GM18505 (cell line): ENCODE measurements around the gene FKBP1B.

Experiments used
- ATAC-seq: cut with Tn5 transposase; IDR thresholded peaks from one replicate; pipeline ENCODE4 v1.9.1; 2021; ENCODE audit not compliant: unreplicated experiment
- POLR2A ChIP-seq: IDR thresholded peaks from 4 replicates; pipeline ENCODE4 v1.6.1; 2011; ENCODE audit warnings: borderline replicate concordance; ENCODE audit not compliant: insufficient read depth, insufficient read length; ENCODE audit errors: extremely low read depth

Gene FKBP1B

DNA sequence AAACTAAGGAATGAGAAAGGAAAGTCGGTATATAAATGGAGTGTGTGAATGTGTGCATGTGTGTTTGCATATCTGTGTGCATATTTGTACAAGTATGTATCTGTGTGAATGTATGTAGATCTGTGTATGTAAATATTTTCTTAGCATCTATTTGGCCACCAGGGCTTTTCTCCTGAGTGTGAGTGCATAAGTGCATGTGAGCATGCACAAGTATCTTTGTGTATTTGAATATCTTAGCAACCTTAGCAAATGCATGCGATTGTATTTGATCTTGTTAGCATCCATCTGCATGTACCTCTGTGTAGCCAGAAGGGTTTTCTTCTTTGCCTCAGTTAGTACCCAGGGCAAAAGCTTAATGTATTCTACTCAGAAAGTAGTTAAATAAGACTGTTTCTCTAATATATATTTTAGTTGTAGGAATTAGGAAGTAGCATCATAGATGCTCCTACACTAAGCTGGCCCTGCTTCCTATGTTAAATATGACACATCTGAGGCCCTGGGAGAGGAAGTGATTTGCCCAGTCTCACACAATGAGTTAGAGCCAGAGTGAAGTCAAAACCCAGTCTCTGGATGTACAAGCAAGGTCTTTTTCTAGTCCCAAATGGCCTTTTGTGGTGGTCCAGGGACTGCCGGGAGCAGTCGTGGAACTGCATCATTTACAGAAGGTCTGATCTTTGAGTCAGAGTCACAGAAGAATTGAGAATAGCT is 9.2 kb downstream of the FKBP1B start:
- no peak for TF ChIP-seq POLR2A
- ATAC-seq: no peak

GRCh38 chr2:24065341-24065740 is 15.8 kb downstream of the FKBP1B start:
- TF ChIP-seq POLR2A: no peak

DNA sequence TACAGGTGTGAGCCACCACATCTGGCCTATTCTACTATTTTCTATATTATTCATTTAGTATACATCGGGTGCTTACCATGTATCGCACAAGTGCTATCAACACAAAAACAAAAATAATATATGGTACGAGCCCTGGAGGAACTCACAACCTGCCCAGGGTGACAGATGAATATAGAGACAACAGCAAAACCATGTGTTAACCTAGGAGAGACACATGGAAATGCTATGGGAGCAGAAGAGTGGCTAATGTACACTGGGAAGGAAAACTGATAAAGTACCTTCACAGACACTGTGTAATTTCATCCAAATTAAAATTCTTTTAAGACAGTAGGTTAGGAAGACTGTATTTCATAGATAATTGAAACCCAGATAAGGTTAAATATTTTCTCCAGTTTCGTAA is 22.7 kb downstream of the FKBP1B start:
- no peak for ATAC-seq
- no peak for TF ChIP-seq POLR2A

More at GRCh38 chr2:24065341-24065740, 15.8 kb downstream of the FKBP1B start:
- ATAC-seq: no peak

- no peak for ATAC-seq
- no peak for TF ChIP-seq POLR2A
Observed at GRCh38 chr2:24073816-24074215, 24.3 kb downstream of the FKBP1B start.

DNA sequence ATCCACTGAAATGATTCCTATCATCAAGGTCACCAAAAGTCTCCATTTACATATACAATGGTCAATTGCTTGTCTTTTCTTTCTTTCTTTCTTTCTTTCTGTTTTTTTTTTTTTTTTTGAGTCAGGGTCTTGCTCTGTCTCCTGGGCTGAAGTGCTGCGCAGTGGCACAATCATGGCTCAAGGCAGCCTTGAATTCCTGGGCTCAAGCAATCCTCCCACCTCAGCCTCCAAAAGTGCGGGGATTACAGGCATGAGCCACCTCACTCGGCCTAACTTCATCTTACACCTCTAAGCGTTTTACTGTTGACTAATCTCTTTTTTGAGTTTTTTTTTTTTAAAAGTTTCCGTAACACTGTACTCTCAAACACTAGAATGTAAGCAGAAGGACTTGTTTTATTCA is 25.7 kb downstream of the FKBP1B start:
- no peak for TF ChIP-seq POLR2A

DNA sequence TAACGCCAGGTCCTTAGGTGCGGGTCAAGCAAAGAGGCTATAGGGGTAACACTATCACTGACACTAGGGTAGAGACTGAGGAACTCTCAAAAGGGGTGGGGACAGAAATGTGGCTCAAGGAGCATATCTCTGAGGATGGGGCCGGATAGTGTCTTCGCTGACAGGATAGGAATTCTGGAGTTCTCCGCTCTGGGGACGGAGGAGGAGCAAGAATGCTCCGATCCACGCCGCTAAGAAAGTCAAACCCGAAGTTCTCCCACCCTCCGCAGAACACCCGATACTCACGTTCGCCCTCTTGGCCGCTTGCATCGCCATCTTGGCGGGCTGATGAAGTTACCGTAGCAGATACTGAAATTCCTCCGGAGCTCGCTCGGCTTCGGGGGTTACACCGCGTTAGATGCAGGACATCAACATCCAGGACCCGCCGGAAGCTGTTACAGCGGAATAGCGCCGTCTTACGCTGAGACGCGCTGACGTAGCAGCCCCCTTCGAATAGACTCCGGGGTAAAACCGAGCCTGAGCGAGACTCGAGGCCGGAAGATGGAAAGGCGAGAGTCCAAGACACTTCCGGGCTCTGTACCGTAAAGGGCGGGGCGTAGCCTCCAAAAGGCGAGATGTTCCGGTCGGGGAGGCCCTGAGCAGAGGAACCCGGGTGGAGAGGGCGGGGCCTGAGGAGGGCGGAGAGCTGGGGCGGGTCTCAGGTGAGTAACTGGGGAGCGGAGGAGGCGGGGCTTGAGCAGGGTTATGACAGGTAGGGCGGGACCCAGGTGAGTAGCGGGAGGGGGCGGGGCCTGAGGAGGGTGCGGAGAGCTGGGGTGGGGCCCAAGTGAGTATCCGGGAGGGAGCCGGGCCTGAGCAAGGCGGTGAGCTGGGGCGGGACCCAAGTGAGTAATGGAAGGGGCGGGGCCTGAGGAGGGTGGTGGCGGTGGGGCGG is 26.6 kb downstream of the FKBP1B start, which contains the start of gene SF3B6:
Gene SF3B6, minus strand, starts transcription at position 412 of the 934 bp plus-strand sequence. Its CDS starts 97 bp downstream, at position 315.
- TF ChIP-seq POLR2A: peak; percentile 95

More for the DNA sequence above, 25.7 kb downstream of the FKBP1B start:
- no peak for ATAC-seq

GRCh38 chr2:24076849-24077534 is 27.5 kb downstream of the FKBP1B start:
- no peak for ATAC-seq
- no peak for TF ChIP-seq POLR2A

More for the DNA sequence above, 26.6 kb downstream of the FKBP1B start, which contains the start of gene SF3B6:
- ATAC-seq: peak; percentile 87

- ATAC-seq: no peak
- no peak for TF ChIP-seq POLR2A
Observed at GRCh38 chr2:24077535-24077877, 28.0 kb downstream of the FKBP1B start.

- ATAC-seq: no peak
- no peak for TF ChIP-seq POLR2A
Observed at GRCh38 chr2:24077879-24078278, 28.3 kb downstream of the FKBP1B start.

GRCh38 chr2:24080701-24081100 is 31.2 kb downstream of the FKBP1B start:
- no peak for ATAC-seq
- no peak for TF ChIP-seq POLR2A

GRCh38 chr2:24082787-24083566 is 33.4 kb downstream of the FKBP1B start:
- TF ChIP-seq POLR2A: no peak
- no peak for ATAC-seq

- peak; percentile 44 for TF ChIP-seq POLR2A
- peak; percentile 72 for ATAC-seq
Observed at GRCh38 chr2:24083567-24084385, 34.2 kb downstream of the FKBP1B start.
